GM23248 (cell line): ENCODE measurements around the gene MYBPC3.

ENCODE experiments used
- EZH2 ChIP-seq: fragments of 200-600 bp; sonication (generic); IDR thresholded peaks from 2 replicates; pipeline ENCODE4 v1.6.1; 2018; ENCODE audit warnings: antibody characterized with exemption, mild to moderate bottlenecking; ENCODE audit not compliant: insufficient read depth, poor library complexity, severe bottlenecking
- EZH2phosphoT487 ChIP-seq: fragments of 200-600 bp; sonication (generic); IDR thresholded peaks from 2 replicates; pipeline ENCODE4 v1.6.1; 2018; ENCODE audit warnings: antibody characterized with exemption, moderate library complexity, mild to moderate bottlenecking, low read depth; ENCODE audit not compliant: insufficient read depth

DNA sequence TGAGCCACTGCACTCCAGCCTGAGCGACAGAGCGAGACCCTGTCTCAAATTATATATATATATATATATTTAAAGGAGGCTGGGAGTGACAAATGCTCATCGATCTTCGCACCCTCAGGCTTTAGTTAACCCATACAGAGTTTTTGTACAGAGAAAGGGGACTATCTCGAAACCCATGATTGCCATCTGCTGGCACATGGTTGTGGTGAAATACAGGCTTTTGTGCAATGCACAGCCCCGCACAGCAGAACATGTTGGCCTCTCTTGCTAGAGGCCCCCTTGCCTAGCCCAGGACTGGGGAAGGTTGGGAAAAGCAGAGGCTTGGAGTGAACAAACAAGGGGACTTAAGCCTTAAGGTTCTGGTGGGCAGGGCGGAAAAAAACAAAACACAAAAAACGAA is 3.6 kb downstream of the MYBPC3 start:
- no peak for TF ChIP-seq EZH2
- no peak for TF ChIP-seq EZH2phosphoT487
